Common myeloid progenitor, CD34-positive (primary cell): ENCODE measurements around the gene DUXB.

Source experiments
- CTCF ChIA-PET: fragments of 350-600 bp; sonication (Branson Sonifier 250); formaldehyde crosslinking; loops from one replicate; lab custom pipeline; 2021; ENCODE audit warnings: antibody characterized with exemption; lab: Charles Lee
- POLR2A ChIA-PET: fragments of 350-600 bp; sonication (Branson Sonifier 250); formaldehyde crosslinking; loops from one replicate; lab custom pipeline; 2021; ENCODE audit warnings: antibody characterized with exemption; lab: Charles Lee
- DNase-seq, 3 donors: peaks; one replicate each; pipeline versions ENCODE4 v3.0.0 to v3.0.0-alpha.2; 2013
- H3K27ac ChIP-seq, 2 experiments: 1 replicate in 1 of 2; 2 replicates in 1 of 2; pipeline ENCODE4 v1.7.0; 2013; ENCODE audit warnings: inconsistent platforms in 2 of 2, low read length in 2 of 2, mild to moderate bottlenecking in 2 of 2, low read depth in 1 of 2, moderate library complexity in 1 of 2; ENCODE audit not compliant: severe bottlenecking in 2 of 2, insufficient read depth in 1 of 2, poor library complexity in 1 of 2
- H3K27me3 ChIP-seq, 5 experiments: replicated peaks in 2 of 5; 1 replicate in 3 of 5; 2 replicates in 2 of 5; pipeline versions ENCODE4 v1.6.1 to v1.7.0; 2013; ENCODE audit warnings: low read length in 4 of 5, mild to moderate bottlenecking in 2 of 5, moderate library complexity in 2 of 5, inconsistent platforms in 1 of 5; ENCODE audit not compliant: insufficient read depth in 5 of 5, control insufficient read depth in 4 of 5
- H3K36me3 ChIP-seq, 4 experiments: 1 replicate in 2 of 4; 2 replicates in 2 of 4; pipeline versions ENCODE4 v1.6.1 to v1.7.0; 2013; ENCODE audit warnings: low read length in 3 of 4, control low read depth in 1 of 4, mild to moderate bottlenecking in 1 of 4; ENCODE audit not compliant: control insufficient read depth in 4 of 4, insufficient read depth in 4 of 4
- H3K4me1 ChIP-seq, 4 experiments: 1 replicate in 3 of 4; 2 replicates in 1 of 4; pipeline versions ENCODE4 v1.6.1 to v1.7.1; 2013; ENCODE audit warnings: low read length in 3 of 4, mild to moderate bottlenecking in 3 of 4, control low read depth in 1 of 4, inconsistent platforms in 1 of 4, moderate library complexity in 1 of 4; ENCODE audit not compliant: control insufficient read depth in 4 of 4, insufficient read depth in 4 of 4; ENCODE audit errors: control extremely low read depth in 1 of 4
- H3K4me3 ChIP-seq, 7 experiments: 1 replicate in 4 of 7; 2 replicates in 3 of 7; pipeline versions ENCODE4 v1.5.1 to v1.7.0; 2013; ENCODE audit warnings: mild to moderate bottlenecking in 7 of 7, low read length in 6 of 7, moderate library complexity in 6 of 7, inconsistent platforms in 2 of 7, low read depth in 2 of 7, control low read depth in 1 of 7; ENCODE audit not compliant: insufficient read depth in 4 of 7, control insufficient read depth in 1 of 7; ENCODE audit errors: extremely low read depth in 1 of 7
- H3K9me3 ChIP-seq, 5 experiments: 1 replicate in 4 of 5; 2 replicates in 1 of 5; pipeline versions ENCODE4 v1.6.1 to v1.7.1; 2013; ENCODE audit warnings: low read length in 4 of 5, mild to moderate bottlenecking in 2 of 5, inconsistent platforms in 1 of 5, low read depth in 1 of 5, moderate library complexity in 1 of 5; ENCODE audit not compliant: control insufficient read depth in 4 of 5, insufficient read depth in 2 of 5; ENCODE audit errors: control extremely low read depth in 1 of 5
- WGBS: methylation state at CpG from one replicate; pipeline ENCODE4 v1.1.5; 2013; ENCODE audit not compliant: insufficient coverage; 5-methylcytosine and 5-hydroxymethylcytosine counted together

The DUXB gene

GRCh38 chr16:75667503-75667902 lies 33.8 kb downstream of the DUXB start:
- DNase-seq: no peak
- H3K27me3 ChIP-seq: no peaks in the 10 kb centered on the region
- H3K27ac ChIP-seq: no peak overlapping the region
- ChIA-PET POLR2A (no interaction called here), CTCF (no interaction called here)
- H3K4me1 ChIP-seq: no peaks in the 10 kb centered on the region
- H3K36me3 ChIP-seq: peaks cover 0 to 4% (median 0%) of the 10 kb centered on the region in 4 experiments
- H3K9me3 ChIP-seq: peaks cover 0 to 3% (median 0%) of the 10 kb centered on the region in 5 experiments
- no peak overlapping the region for H3K4me3 ChIP-seq

DNA sequence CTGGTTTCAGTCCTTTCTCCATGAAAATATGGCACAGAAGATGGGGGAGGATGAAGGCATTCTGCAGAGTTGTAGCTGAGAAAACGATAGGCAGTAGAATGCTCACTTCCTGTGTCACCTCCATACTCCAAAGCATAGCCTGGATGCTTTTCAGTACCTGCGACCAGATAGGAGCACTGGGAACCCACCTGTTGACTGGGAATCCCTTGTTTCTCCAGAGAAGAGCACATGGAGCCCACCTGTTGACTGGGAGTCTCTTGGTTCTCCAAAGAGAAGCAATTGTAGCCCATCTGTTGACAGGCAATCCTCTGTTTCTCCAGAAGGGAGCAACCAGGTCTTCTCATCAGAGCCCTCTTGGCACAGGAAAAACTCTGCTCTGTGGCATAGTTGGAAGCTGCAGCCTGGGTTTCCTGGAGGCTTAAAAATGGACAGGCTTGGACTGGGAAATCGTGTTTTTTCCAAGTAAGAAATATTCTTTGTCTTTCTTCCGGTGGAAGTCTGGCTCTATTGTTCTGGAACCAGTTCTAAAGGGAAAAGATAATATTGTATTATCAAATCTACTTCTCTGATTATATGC lies 40.4 kb downstream of the DUXB start:
- H3K27ac ChIP-seq: no peak overlapping the region
- no peak for DNase-seq
- H3K4me1 ChIP-seq: no peaks in the 10 kb centered on the region
- no peaks in the 10 kb centered on the region for H3K27me3 ChIP-seq
- H3K9me3 ChIP-seq: peaks cover 0 to 3% (median 0%) of the 10 kb centered on the region in 5 experiments
- H3K4me3 ChIP-seq: no peak overlapping the region
- POLR2A ChIA-PET: no interaction called here
- WGBS: 100% methylated on average over 1 of the region's 4 CpGs
- H3K36me3 ChIP-seq: peaks cover 19 to 35% (median 32%) of the 10 kb centered on the region in 4 experiments
- CTCF ChIA-PET: interaction anchor here (1.7 kb wide), 1 partner anchor 39 kb away, joined by 6 read pairs; no protein-coding TSS in a partner anchor

- Histone ChIP-seq H3K4me3 (no peak overlapping the region), H3K27ac (no peak overlapping the region), H3K27me3 (no peaks in the 10 kb centered on the region), H3K36me3 (peaks cover 23 to 40% (median 35%) of the 10 kb centered on the region in 4 experiments), H3K4me1 (no peaks in the 10 kb centered on the region), H3K9me3 (peaks cover 0 to under 1% (median 0%) of the 10 kb centered on the region in 5 experiments)
- POLR2A ChIA-PET: no interaction called here
- 98% methylated on average over 6 of the region's 6 CpGs for WGBS
- no peak for DNase-seq
- CTCF ChIA-PET: interaction anchor here (1.7 kb wide), 1 partner anchor 39 kb away, joined by 6 read pairs; no protein-coding TSS in a partner anchor
Observed at GRCh38 chr16:75660321-75660720, 40.9 kb downstream of the DUXB start.

DNA sequence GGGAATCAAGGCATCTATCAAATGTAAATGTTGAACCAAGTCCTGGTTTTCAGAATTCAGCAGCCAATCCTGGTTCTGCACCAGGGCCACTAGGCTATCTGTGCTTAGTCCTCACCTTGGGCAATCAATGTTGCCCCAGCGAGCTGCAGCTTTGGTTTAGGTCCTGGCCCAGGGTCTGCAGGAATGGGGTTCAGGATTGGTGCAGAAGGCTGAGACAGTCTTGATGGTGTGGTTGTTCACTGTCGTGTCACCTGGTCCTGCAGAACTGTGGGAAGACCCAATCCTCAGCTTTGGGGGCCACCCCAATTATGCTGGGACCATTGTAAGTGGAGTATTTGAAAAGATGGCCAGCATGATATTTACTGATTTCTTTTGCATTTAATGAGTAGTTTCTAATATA lies 43.1 kb downstream of the DUXB start:
- Histone ChIP-seq H3K9me3 (no peaks in the 10 kb centered on the region), H3K27me3 (no peaks in the 10 kb centered on the region), H3K4me3 (no peak overlapping the region), H3K4me1 (peaks cover 0 to 3% (median under 1%) of the 10 kb centered on the region in 4 experiments), H3K27ac (no peak overlapping the region), H3K36me3 (peaks cover 27 to 49% (median 39%) of the 10 kb centered on the region in 4 experiments)
- POLR2A ChIA-PET: no interaction called here
- no peak for DNase-seq
- CTCF ChIA-PET: no interaction called here
- 80% methylated on average over 1 of the region's 2 CpGs for WGBS

DNA sequence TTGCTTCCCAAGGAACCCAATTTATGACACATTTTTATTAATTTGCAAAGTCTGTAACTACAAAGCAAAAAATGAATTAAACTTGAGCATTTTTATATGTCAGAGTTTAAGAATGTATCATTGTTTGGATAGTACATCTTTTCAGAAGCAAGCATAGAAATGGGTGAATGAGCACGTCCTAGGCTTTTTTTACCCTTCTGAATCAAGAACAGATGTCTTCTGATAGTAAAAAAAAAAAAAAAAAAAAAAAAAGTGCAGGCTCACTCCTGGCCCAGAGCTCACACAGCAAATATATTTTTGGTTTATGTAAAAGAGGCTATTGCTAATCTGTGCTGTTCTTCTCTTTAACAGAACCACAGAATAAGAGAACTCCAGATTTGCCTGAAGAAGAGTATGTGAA lies 47.3 kb downstream of the DUXB start:
- POLR2A ChIA-PET: no interaction called here
- H3K27ac ChIP-seq: no peak overlapping the region
- no CpG with 5 or more reads among the region's 1 CpG for WGBS
- no peaks in the 10 kb centered on the region for H3K9me3 ChIP-seq
- peaks cover 10 to 31% (median 21%) of the 10 kb centered on the region in 4 experiments for H3K4me1 ChIP-seq
- CTCF ChIA-PET: no interaction called here
- peaks cover 26 to 45% (median 34%) of the 10 kb centered on the region in 4 experiments for H3K36me3 ChIP-seq
- H3K4me3 ChIP-seq: no peak overlapping the region
- DNase-seq: no peak
- H3K27me3 ChIP-seq: no peaks in the 10 kb centered on the region

DNA sequence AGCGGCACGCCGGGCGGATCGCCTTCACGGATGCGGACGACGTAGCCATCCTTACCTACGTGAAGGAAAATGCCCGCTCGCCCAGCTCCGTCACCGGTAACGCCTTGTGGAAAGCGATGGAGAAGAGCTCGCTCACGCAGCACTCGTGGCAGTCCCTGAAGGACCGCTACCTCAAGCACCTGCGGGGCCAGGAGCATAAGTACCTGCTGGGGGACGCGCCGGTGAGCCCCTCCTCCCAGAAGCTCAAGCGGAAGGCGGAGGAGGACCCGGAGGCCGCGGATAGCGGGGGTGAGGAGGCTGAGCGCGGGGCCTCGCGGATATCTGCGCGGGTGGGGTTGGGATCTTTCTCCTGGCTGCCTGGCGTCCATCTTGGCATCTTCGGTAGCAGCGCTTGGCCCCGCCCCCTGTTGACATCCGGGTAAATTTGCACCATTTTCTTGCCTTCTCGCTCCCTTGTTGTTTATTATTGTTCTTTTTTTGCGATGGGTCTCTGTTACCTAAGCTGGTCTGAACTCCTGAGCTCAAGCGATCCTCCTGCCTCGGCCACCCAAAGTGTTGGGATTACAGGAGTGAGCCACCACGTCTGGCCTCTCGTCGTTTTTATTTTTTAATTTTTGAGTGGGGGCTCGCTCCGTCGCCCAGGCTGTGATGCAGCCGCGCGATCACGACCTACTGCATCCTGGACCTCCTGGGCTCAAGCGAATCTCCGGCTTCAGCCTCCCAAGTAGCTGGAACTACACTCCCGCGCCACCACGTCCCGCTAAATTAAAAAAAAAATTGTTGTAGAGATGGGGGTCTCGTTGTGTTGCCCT lies 52.8 kb downstream of the DUXB start:
- H3K4me3 ChIP-seq: peak overlapping the region; percentile 98 to 100 (median 99)
- H3K27ac ChIP-seq: peak overlapping the region; percentile 96 to 98
- peaks cover 17 to 55% (median 34%) of the 10 kb centered on the region in 4 experiments for H3K4me1 ChIP-seq
- ChIA-PET POLR2A (interaction anchor here (0.6 to 1.4 kb wide), 4 partner anchors 26 to 1051 kb away, joined by 3 to 6 read pairs (median 4); no protein-coding TSS in a partner anchor), CTCF (interaction anchor here (1.0 to 1.5 kb wide), 4 partner anchors 22 to 185 kb away, joined by 3 to 4 read pairs (median 3); partner anchors contain the start of gene ADAT1)
- peak; percentile 86 to 91 (median 91) for DNase-seq
- H3K36me3 ChIP-seq: peaks cover 3 to 21% (median 19%) of the 10 kb centered on the region in 4 experiments
- H3K9me3 ChIP-seq: no peaks in the 10 kb centered on the region
- WGBS: 0% methylated on average over 39 of the region's 62 CpGs
- H3K27me3 ChIP-seq: no peaks in the 10 kb centered on the region
